GM18519 (cell line): ENCODE data around the gene MRPS18B.

Experiments used
- ATAC-seq: cut with Tn5 transposase; IDR thresholded peaks from one replicate; pipeline ENCODE4 v1.9.1; 2021; ENCODE audit warnings: mild to moderate bottlenecking, moderate library complexity; ENCODE audit not compliant: unreplicated experiment, low FRiP score

Gene MRPS18B

DNA sequence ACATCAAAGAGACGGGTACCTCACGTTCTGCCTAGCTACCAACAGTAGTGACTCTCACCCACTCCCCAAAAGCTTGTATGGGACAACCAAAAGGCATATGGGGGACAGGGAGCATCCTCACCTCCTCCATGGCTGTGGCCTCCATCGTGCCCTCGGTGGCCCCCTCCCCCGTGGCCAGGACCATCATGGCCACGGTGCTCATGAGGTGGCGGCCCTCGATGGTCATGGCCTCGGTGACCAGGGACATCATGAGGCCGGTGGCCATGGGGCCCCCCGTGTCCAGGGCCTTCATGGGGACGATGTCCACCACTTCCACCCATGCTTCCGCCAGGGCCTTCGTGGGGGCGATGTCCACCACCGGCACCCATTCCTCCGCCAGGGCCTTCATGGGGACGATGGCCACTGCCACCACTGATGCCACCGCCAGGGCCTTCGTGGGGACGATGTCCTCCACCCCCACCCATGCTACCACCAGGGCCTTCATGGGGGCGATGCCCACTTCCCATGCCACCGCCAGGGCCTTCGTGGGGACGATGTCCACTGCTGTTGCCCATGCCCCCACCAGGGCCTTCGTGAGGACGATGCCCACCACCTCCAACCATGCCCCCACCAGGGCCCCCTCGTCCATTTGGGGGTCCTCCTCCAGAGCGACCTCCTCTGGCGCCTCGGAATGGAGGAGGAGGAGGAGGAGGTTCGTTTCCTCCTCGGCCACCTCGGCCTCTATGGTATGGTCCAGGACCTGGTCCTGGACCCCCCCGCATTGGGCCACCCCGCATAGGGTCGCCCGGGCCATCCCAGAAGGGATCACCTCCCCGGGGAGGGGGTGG, 15.6 kb upstream of the MRPS18B start:
- ATAC-seq, result no peak

DNA sequence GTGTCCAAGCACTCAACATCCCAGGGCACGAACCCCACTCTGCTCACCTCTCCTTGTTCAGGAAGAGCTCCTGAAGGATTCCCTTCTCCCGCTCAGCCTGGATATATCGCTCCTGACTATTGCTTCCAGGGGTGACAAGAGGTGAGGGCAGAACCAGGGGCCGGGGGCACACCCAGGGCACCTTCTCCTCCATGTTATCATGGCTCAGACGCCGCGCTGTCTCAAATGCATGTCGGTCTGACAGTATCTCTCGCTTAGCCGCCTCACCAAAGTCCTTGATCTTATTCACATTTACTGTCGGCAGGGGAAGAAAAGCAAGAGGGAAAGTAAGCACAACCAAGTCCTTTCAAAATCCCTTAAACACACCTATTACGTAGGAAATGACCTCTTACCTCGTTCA, 13.7 kb upstream of the MRPS18B start:
- no peak for ATAC-seq

DNA sequence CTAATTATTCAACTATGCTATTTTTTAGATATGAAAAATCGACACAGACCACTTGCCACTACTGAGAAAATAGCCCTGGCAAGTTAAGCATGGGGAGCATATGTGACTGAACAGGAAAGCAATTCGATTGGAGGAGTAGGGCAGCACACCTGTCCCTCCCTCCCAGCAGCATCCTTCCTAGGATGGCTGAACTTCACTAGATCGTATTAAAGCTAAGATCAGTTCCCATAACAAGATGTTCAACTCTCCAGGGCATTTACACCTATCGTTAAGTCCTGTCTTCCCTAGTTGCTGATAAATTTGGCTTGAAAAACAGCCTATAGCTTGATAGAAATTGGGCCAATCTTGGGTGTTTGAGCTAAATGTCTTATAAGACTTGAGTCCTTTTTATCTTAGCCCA, 7.6 kb upstream of the MRPS18B start:
- ATAC-seq, result no peak

DNA sequence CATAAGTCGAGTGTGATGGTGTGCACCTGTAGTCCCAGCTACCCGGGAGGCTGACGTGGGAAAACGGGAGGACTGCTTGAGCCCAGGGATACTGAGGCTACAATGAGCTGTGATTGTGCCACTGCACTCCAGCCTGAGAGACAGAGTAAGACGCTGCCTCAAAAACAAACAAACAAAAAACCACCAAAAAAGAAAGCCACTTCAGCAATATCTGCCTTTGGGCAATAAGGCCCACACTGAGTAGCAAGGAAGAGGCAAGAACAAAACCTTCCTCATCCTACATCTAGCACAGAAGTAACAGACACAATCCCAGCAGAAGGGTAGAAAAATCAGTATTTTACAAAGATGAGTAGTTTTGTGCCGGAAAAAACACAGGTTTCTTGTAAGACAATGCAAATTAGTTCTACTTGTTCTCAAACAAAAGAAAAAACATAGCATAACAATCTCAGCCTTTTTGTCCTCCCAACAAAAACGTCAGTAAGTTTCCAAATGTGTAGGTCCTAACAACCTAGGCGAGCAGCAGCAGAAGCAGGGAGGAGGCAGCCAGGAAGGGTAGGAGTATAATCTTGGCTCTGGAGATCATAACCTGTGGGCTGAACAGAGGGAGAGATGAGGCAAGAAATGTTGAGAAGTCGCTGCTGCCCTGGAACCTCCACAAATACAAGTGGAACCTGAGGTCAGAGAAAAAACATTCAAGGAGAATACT, 6.3 kb upstream of the MRPS18B start:
- ATAC-seq, result no peak

DNA sequence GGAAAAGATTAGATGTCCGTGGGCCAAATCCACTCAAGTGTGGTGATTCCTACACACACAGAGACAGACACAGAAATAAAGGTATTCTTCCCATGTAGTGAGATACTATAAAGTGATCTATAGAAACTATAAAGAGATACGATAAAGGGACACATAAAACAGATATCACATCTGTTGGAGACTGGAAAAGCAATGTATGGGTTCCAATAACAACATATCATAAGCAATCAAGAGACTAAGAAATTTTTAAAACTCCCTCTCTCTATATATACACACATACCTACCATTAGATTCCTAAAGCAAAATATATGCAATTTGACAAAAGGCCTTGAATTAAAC, 5.8 kb upstream of the MRPS18B start:
- ATAC-seq, result no peak

DNA sequence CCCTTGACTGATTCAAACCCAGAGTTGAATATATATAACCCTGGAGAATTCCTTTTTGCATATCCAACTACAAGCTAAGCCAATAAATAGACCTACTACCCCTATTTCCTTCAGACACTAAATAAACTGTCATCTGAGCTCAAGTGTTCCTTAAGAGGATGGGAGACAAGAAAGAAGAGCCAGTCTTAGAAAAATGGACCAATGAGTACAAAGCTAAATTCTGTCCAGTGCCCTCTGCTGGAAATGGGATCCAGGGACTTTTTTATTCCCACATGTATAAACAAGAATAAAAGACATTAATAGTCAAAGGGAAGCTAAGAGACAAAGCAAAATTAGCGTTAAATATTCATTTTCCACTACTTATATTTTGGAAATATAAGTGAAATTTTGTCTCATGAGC, 5.4 kb upstream of the MRPS18B start:
- ATAC-seq, result no peak

DNA sequence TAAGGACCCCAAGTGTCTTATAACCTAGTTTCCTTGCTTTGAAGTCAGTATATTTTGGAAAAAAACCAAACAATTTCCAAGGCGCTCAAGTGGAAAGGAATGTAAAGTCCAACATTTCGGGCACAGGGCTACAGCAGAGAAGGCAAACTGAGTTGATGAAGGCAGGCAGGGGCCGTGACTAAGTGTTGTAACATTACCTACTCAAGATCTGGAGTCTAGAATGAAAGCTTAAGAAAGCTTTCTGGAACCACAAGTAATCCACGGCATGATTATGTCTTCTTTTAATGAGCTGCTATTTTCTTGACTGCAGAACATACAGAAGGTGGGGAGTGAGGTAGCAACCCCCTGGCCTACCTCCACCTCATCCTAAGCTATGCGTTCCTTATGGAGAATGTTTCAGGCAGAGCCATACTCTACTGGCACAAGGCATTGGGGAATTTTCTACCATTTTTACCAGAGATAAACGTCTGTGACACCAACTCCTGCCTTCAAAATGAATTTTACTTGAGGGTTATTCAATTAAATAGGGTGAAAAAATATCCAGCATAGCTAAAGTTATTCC, 4.9 kb upstream of the MRPS18B start:
- ATAC-seq, result no peak

DNA sequence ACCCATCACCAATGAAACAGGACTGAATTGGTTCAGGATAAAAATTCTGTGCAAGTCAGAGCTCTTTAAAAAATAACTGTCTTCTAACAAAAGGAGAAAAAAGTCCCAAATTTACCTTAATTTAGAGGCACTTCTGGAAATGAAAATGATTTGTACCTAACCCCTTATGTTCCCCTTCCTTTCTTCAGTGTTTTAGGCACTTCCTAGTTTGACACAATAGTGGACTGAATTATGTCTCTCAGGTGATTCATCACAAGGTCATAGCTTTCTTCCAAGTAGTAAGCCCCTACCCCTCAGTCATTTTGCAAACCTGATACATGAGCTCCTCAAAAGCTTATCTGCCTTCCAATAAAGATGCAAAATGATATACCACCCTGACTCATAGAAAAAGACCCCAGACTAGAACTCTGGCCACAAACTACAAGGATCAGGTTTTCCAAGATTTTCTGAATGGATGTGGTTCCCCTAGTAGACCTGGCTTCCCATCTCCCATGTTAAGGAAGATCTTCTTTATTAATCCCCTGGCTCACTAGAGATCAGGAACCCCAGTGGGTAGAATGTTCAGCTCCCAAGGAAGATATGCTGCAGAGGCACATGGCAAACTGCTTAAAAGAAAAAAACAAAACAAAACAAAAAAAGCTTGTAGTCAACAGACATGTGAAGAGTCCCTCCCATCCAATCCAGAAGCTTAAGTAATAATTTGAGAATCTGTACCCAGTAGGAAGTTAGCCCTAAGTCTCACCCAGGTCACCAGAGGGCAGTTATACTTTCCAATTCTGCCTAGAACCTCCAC, 4.2 kb upstream of the MRPS18B start:
- no peak for ATAC-seq

DNA sequence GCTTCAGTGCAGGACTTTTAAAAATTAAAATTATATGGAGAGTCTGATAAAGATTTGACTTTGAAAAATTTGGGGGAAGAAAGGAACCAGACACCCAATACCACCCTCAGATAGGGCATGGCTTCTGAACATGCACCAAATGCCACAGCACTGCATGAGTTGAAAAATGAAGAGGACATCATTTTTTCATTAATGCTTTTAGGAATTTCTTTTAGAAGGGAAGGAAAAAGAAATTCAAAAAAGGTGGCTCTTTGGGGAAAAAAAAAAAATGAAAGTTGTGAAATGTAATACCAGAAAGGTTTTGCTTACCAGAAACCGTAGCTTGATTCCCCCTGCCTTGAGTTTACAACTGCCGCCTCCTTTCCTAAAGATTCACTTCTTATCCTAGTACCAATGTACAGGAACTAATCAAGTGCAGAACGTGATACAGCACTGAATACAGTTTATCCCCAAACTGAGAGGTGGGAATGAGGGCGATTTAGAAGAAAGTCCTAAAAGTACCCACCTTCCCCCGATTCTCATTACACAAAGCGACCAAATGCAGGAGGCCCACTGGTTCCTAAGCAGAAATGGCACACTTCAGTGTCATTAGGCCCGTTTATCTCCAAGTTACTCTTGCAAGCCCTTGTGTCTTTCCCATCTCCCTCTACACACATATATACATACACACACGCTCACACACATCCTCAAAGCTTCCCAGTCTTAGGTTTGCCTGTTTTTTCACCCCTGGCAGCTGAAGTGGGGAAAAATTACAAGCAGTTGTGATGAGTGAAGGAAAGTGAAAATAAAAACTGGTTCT, 3.4 kb upstream of the MRPS18B start:
- no peak for ATAC-seq

DNA sequence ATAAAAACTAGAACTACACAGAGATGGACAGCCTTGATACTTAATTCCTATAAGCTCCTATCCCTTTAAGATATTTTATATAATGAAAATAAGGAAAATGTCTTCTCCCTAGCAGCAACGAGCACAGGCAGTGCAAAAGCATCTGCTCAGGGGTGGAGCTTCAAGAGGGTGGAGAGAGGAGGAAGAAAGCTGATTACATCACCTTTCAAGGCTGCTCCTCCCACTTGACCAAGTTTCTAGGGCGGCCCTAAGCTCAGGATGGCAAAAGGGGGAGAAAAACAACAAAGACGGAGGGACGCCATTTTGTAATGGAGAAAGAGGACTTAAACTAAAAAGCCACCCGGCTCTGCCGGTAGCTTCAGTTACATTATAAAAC, 2.8 kb upstream of the MRPS18B start:
- ATAC-seq, result no peak

DNA sequence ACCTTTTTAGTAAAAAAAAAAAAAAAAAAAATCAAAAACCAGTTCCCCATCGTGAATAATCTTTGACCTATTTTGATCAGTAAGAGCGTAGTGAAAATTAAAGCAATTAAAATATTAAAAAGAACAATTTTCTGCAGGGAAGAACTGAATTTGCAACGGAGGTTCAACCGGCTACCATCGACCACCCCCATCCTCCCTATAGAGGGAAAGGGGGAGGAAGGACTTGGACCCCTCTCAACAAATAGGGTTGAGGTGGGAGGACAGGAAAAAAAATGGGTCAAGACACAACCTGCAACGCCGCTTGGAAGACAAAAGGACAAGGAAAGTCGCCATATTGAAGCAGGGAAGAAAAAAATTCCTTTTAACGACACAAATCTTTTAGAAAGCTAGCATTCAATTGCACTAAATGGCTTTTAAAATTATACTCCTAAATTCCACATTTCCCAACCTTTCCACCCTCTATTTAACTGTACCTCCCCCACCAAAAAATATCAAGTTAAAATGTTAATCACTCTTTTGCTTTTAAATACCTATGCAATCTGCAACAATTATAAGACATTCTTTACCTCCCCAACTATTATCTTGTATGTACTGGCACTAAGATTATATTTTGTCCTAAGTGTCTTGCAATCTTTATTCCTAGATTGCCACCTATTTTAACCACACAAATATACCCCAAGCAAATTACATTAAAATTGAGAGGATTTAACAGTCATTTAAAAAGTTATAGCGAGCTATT, 2.3 kb upstream of the MRPS18B start:
- no peak for ATAC-seq

DNA sequence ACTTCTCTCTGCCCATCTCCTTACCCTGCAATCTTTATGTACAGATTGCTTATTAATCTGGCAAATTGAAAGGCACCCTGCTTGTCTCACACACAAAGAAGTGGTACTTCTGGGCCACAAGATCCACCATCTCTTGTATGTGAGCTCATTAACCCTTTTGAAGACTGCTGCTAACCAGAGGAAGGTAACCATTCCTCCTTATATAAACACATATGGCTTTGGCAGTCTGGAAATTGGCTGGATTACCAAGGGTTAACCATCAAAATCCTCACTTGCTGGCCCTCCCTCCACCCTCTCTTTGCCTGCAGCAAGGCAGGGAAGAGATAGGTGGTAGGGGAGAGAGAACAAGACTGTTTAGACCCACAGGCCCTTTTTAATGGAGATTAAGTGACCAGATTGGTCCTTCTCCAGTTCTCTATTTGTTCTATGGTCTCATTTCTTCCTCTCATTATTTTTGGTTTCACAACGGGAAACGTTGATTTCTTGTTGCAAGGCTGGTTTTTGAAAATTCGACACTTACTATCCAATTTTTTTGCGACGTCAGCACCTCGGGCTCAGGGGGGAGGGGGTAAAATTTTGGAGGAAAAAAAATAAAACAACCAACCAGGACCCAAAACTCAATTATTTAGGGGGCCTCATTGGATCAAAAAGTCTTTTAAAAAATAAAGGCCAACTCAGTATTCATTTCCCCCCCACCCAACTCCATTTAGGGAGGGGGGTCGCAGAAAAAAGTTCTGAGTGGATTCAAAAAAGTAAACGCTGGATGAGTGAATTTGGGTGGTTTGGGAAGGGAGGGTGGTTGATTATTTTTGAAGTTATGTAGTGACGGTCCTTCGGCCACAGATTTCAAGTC, 1.5 kb upstream of the MRPS18B start:
- no peak for ATAC-seq

DNA sequence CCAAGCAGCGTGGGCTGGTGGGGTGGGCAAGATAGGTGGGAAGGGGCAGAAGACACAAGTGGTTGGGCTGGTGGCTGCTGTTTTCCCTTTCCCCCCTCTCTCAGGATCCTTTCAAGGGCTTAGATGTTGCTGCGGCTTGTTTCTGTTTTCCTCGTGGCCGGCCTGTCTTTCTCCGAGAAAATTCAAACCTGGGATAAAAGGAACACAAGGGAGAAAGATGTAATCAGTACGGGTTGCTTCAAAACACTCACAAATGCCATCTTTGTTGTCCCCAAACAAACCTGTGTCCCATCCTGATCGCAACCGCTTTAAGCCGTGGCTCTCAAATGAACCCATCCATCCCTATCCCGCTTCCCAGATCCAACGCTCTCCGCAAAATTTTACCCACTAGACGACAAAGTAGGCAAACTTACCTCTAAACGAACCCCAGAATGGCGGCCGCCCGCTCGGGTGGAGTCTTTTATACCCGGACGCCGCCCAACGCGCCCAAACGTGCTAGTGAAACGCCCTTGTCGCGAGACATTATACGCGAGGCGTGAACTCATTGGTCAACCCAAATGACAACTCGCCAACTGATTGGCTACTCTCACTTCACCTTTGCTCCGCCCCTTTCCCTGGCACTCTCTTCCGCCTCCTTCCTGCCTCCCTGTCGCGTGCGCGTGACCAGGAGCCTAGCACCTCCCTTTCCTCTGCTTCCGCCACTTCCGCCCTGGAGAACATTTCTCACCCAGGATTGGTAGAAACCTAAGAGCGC, 652 bp upstream of the MRPS18B start, which contains the start of gene PPP1R10:
PPP1R10 (minus strand) TSS at position 433 of the 754 bp plus-strand sequence. CDS start 7,299 bp downstream, outside the sequence.
- peak; percentile 56 for ATAC-seq

DNA sequence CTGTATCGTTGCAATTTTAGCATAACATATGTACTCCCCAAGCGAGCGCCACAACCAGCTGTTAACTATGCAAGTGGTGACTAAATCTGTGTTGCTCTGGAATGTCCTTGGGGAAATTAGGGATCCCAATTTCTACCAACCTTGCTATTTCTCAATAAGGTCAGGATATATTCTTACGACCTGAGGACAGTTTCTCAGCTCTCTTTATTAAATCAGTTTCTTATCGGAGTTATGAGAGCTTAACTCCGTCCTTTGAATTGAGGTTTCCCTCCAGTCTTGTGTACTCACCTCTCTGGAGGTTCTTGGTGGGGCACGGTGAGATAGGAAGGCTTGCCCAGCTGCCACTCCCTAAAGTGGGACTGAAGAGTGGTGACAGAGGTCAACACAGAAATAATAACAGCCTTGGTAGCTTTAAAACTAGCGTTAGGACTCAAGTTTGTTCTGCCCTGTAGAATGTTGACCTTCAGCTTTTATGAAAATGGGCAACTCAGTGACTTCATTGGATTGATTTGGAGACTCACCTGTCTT, 694 bp downstream of the MRPS18B start:
- no peak for ATAC-seq

DNA sequence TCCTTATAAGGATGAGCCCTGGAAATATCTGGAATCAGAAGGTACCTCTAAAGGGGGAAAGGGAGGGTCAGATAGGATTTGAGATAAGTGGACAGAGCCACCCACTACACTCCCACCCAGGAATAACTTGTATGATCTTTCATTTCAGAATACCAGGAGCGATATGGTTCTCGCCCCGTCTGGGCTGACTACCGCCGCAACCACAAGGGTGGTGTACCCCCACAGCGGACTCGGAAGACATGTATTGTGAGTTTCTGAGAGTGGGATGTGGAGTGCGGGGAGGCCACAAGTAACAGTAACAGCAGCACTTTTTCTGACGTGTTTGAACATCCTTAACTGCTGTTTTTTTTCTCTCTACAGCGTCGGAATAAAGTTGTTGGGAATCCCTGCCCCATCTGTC, 1.9 kb downstream of the MRPS18B start:
- ATAC-seq, result no peak

DNA sequence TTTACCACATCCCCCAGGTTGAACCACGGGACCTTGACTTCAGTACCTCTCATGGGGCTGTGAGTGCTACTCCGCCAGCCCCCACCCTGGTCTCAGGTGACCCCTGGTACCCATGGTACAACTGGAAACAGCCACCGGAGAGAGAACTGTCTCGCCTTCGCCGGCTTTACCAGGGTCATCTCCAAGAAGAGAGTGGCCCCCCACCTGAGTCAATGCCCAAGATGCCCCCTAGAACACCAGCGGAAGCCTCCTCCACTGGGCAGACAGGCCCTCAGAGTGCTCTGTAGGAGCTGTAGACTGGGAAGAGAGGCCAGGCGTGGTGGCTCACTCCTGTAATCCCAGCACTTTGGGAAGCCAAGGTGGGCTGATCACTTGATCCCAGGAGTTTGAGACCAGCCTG, 7.9 kb downstream of the MRPS18B start:
- no peak for ATAC-seq

DNA sequence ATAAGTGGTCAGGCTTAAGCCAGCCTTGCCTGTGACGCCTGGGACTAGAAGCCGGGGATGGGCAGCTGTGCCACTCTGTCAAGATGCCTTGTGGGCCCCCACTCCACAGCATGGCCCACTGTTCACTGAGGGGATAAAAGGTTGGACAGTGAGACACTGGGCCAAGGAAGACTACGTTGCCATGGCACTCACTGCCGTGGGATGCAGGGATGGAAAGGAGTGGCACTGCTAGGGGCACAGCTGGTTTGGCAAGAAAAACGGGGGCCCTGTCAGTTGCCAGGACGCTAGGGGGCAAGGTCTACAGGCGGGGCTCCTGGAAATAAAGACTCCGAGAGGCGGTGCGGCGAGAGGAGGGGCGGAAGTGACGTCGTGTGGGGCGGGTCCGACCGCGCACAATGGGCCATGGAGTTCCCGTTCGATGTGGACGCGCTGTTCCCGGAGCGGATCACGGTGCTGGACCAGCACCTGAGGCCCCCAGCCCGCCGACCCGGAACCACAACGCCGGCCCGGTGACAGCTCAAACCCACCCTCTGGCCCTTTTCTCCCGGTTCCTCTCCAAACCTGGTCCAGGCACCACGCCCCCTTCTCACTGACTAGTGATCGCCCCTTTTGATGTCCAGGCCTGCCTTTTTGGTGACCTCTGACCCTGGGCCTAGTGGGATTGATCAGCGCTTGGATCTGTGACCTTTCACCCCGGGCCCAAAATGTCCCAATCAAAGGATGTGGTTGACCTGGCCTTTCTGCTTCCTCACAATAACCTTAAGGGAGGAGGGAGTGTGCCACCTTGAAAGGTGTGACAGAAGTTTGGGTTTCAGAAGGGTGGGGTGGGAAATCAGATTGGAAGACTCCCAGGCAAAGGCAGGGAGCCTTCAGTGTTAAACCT, 9.1 kb downstream of the MRPS18B start, which contains the start of gene ATAT1:
ATAT1 (plus strand) TSS at position 391 of the 883 bp plus-strand sequence.
- ATAC-seq, result no peak
